Subcutaneous adipose tissue (tissue), 4 donors: Measurements from ENCODE around the gene SPTBN1. TPM values are rescaled to one million over a fixed set of nuclear protein-coding genes. Genes with fewer than 3 reads are reported as not detected.

Source experiments
- total RNA-seq, 4 donors: library from RNA; depleted of rRNA; stranded (reverse); fragments of >200 nt; gene quantifications; one replicate each; pipeline ENCODE4 v1.1.0, GENCODE V29; 2016
- TF ChIP-seq, protein P1 (sequence below): fragments of 450-650 bp; IDR thresholded peaks from one replicate; pipeline ENCODE4 v1.5.1; 2016; ENCODE audit warnings: low read depth, mild to moderate bottlenecking, control low read depth, antibody characterized with exemption, moderate library complexity

The SPTBN1 gene
- total RNA-seq, 4 donors from 2014 or later, result 655 to 1,523 (median 889) TPM

DNA sequence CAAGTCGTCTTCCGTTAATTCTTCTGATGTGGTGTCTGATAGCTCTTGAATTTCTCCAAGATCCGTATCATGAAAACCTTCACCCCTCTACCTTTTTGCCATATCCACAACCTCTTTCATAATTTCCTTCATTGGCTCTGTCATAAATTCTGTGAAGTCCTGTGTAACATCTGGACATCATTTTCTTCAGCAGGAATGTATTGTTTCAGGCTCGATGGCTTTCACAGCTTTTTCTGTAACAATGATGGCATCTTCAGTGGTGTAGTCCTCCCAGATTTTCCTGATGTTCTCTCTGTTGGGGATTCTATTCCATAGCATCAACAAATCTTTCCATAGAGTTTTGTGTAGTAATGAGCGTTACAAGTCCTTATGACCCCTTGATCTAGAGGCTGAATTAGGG lies 153.1 kb downstream of the SPTBN1 start:
- TF ChIP-seq, protein P1, sequence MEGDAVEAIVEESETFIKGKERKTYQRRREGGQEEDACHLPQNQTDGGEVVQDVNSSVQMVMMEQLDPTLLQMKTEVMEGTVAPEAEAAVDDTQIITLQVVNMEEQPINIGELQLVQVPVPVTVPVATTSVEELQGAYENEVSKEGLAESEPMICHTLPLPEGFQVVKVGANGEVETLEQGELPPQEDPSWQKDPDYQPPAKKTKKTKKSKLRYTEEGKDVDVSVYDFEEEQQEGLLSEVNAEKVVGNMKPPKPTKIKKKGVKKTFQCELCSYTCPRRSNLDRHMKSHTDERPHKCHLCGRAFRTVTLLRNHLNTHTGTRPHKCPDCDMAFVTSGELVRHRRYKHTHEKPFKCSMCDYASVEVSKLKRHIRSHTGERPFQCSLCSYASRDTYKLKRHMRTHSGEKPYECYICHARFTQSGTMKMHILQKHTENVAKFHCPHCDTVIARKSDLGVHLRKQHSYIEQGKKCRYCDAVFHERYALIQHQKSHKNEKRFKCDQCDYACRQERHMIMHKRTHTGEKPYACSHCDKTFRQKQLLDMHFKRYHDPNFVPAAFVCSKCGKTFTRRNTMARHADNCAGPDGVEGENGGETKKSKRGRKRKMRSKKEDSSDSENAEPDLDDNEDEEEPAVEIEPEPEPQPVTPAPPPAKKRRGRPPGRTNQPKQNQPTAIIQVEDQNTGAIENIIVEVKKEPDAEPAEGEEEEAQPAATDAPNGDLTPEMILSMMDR, result no peak

DNA sequence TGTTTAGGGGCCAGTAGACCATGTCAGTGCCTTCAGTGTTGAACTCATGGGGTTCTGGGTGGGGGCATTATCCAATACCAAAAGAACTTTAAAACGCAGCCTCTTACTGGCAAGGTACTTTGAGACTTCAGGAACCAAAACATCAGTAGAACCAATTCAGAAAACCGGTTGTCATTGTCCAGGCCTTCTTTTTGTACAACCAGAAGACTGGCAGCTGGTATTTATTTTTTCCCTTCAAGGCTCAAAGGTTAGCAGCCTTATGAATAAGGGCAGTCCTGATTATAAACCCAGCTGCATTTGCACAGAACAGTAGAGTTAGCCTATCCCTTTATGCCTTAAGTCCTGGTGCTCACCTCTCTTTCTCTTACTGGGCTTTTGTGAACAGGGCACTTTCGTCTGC lies 153.5 kb downstream of the SPTBN1 start:
- TF ChIP-seq, protein P1, result no peak

DNA sequence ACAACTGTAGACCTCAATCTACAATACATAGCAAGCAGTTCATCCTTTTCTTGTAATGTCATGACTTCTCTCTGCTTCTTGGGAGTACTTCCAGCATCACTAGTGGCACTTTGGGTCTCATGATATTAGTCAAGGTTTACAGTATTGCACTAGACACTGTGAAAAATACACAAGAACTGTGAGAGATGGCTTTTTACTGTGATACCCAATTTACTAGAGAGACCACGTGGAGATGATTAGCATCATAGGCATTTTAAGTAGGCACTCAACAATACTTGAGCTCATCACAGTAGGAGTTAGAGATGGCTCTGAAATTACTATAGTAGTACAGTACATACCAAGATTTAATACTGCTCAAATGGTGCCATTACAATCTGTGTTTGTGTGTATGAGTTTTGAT lies 154.6 kb downstream of the SPTBN1 start:
- TF ChIP-seq, protein P1, result no peak

DNA sequence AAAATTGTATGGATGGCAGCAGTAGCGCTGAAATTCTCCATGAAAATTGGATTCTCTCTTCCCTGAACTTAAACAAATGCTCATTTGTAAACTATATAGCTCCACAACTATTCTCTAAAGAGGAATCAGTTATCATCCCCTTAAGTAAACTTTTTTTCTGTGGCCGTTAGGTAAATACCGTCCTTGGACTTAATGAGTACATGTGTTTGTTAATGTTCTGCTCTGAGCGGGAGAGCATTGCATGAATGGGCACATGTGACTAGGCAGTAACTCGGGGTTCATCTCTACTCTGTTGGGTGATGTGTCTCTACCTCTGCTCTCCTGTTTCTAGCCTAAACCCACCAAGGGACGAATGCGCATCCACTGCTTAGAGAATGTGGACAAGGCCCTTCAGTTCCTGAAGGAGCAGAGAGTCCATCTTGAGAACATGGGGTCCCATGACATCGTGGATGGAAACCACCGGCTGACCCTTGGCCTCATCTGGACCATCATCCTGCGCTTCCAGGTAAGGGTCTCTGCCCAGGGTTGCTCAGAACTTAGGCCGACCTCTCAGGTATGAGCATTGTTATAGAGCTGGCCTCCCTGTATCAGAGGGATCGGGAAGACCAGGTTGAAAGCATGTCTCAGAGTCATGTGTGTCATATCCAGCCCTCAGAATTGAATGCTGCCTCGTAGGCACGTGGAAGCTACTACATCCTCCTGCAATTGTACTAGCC lies 155.9 kb downstream of the SPTBN1 start:
- TF ChIP-seq, protein P1, result no peak

DNA sequence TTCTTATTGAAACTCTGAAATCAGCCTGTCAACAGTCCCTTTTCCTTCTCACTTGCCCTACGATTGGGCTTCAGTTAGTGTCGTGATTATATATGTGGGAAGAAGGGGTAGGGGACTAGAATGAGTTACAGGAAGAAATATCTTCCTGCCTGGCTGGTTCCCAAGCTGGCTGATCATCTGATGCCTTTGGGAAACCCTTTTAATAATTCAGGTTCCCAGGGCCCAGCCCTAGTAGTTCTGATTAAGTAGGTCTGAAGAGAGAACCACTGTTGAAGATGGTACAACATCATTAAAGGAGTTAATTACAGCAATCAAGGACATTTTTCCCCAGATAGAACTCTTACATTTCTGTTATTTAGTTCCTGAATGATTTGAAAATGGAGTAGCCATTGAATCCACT lies 157.3 kb downstream of the SPTBN1 start:
- TF ChIP-seq, protein P1, result no peak

DNA sequence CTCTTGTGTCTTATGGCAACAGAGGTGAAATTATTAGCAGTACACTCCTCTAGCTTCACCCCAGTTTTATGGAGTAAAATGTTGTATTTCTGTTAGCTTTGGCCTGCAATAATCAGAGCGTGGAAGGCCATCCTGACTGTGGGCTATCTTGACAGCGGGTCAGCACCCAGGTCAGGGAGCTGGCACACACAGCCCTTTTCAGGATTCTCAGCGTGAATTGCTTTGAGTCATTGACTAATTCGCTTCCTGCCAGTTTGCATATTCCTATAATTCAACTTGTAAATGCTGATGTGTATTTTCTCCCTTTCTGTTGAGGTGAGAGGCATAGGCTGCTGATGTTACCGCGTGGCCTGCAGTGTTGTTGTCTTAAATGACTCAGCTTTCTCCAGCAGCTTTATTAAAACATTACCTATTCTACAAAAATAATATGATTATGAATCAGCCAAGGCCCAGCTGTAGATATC lies 157.7 kb downstream of the SPTBN1 start:
- TF ChIP-seq, protein P1, result no peak

DNA sequence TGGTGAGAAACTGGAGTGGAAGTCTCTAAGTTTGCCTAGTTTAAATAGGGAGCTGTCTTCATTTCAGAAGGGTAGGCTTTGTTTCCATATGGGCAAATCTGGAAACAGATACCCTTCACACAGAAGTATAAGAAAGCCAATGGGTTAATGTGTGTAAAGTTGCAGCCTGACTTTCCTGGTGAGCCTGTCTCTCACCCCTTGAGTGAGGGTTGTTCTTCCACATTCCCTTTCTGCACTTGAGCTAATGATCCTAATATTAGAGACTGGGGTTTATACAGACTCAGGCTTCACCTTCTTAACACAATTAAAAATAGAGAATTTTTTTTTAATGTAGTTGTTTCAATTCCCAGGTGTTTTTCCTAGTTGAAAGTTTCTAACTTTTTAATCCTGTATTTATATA lies 158.7 kb downstream of the SPTBN1 start:
- TF ChIP-seq, protein P1, result no peak
